H1 (cell line): ENCODE measurements around the gene TELO2. TPM values are rescaled to one million over a fixed set of nuclear protein-coding genes. Genes with fewer than 3 reads are reported as not detected.

ENCODE experiments used
- CTCF ChIA-PET: fragments of 300-600 bp; sonication (Branson Sonifier 250); formaldehyde crosslinking; loops from one replicate; lab custom pipeline; 2021; ENCODE audit not compliant: partially characterized antibody; lab: Charles Lee
- POLR2A ChIA-PET: fragments of 300-600 bp; sonication (Branson Sonifier 250); formaldehyde crosslinking; loops from one replicate; lab custom pipeline; 2021; ENCODE audit warnings: inconsistent platforms; ENCODE audit not compliant: partially characterized antibody; lab: Charles Lee
- DNase-seq, 2 experiments: peaks; one replicate each; pipeline versions ENCODE4 v3.0.0 to v3.0.0-alpha.2; 2010 to 2022; ENCODE audit warnings: low spot score in 2 of 2, low read depth in 1 of 2, mixed read lengths in 1 of 2
- FAIRE-seq: peaks from 2 replicates; lab custom pipeline; 2011; peaks lifted over from hg19 to GRCh38; lab: Jason Lieb, UNC
- H2AFZ ChIP-seq: 2 replicates; pipeline ENCODE4 v1.8.1; 2012; ENCODE audit warnings: low read length, inconsistent platforms
- H2AK5ac ChIP-seq: 2 replicates; pipeline ENCODE4 v1.6.1; 2013; ENCODE audit warnings: low read depth, low read length
- H2BK120ac ChIP-seq: replicated peaks from 2 replicates; pipeline ENCODE3; 2013; ENCODE audit warnings: low read depth, low read length, inconsistent platforms
- H2BK12ac ChIP-seq: 2 replicates; pipeline ENCODE4 v1.6.1; 2013; ENCODE audit warnings: low read depth, low read length
- H2BK15ac ChIP-seq: 2 replicates; pipeline ENCODE4 v1.6.1; 2013; ENCODE audit warnings: low read length
- H2BK20ac ChIP-seq: 2 replicates; pipeline ENCODE4 v1.6.1; 2013; ENCODE audit warnings: low read length
- H2BK5ac ChIP-seq: 2 replicates; pipeline ENCODE4 v1.6.1; 2013; ENCODE audit warnings: low read depth, low read length
- H3K14ac ChIP-seq: 2 replicates; pipeline ENCODE4 v1.6.1; 2013; ENCODE audit warnings: inconsistent platforms; ENCODE audit not compliant: insufficient read length
- H3K18ac ChIP-seq: 2 replicates; pipeline ENCODE4 v1.6.1; 2013; ENCODE audit warnings: low read length; ENCODE audit errors: extremely low read depth
- H3K23ac ChIP-seq: 2 replicates; pipeline ENCODE4 v1.6.1; 2013; ENCODE audit warnings: inconsistent platforms; ENCODE audit not compliant: insufficient read length
- H3K23me2 ChIP-seq: 2 replicates; pipeline ENCODE4 v1.6.1; 2013; ENCODE audit warnings: low read depth, low read length
- H3K27ac ChIP-seq: 2 replicates; pipeline ENCODE4 v1.6.1; 2011; ENCODE audit warnings: low read depth, low read length, inconsistent platforms
- H3K27me3 ChIP-seq, 4 experiments: replicated peaks in 1 of 4; 1 replicate in 1 of 4; 2 replicates in 3 of 4; pipeline versions ENCODE4 v1.6.1 to v1.8.1; 2011 to 2013; ENCODE audit warnings: low read length in 3 of 4, mild to moderate bottlenecking in 3 of 4, inconsistent platforms in 2 of 4, mixed read lengths in 2 of 4, moderate library complexity in 1 of 4; ENCODE audit not compliant: control insufficient read depth in 3 of 4, insufficient read depth in 3 of 4; ENCODE audit errors: extremely low read depth in 1 of 4
- H3K36me3 ChIP-seq, 4 experiments: 2 replicates each; pipeline versions ENCODE4 v1.6.1 to v1.8.1; 2011 to 2013; ENCODE audit warnings: mild to moderate bottlenecking in 4 of 4, low read length in 3 of 4, moderate library complexity in 2 of 4, control low read depth in 1 of 4, inconsistent platforms in 1 of 4; ENCODE audit not compliant: insufficient read depth in 4 of 4, control insufficient read depth in 2 of 4
- H3K4ac ChIP-seq: replicated peaks from 2 replicates; pipeline ENCODE3; 2013; ENCODE audit warnings: low read length, low read depth, mixed read lengths, inconsistent platforms; ENCODE audit not compliant: insufficient read length
- H3K4me1 ChIP-seq, 4 experiments: replicated peaks in 1 of 4; 1 replicate in 1 of 4; 2 replicates in 3 of 4; pipeline versions ENCODE4 v1.6.1 to v1.8.1; 2011 to 2013; ENCODE audit warnings: low read length in 3 of 4, inconsistent platforms in 2 of 4, mixed read lengths in 1 of 4; ENCODE audit not compliant: insufficient read depth in 4 of 4, control insufficient read depth in 3 of 4
- H3K4me2 ChIP-seq, 2 experiments: 2 replicates each; pipeline versions ENCODE4 v1.6.1 to v1.8.1; 2011 to 2013; ENCODE audit warnings: low read depth in 2 of 2, low read length in 2 of 2, control low read depth in 1 of 2, inconsistent platforms in 1 of 2, mild to moderate bottlenecking in 1 of 2; ENCODE audit not compliant: insufficient read depth in 1 of 2
- H3K4me3 ChIP-seq, 4 experiments: fragments of 200-600, 300-600 bp in 1 of 4; sonication (generic), shearing (Covaris generic), sonication (Bioruptor Twin) in 1 of 4; 2 replicates each; pipeline versions ENCODE4 v1.5.1 to v1.8.1; 2011 to 2016; ENCODE audit warnings: low read length in 4 of 4, low read depth in 3 of 4, control low read depth in 2 of 4, inconsistent platforms in 2 of 4, mild to moderate bottlenecking in 2 of 4, mixed read lengths in 1 of 4, moderate library complexity in 1 of 4; ENCODE audit not compliant: insufficient read depth in 2 of 4; ENCODE audit errors: extremely low read depth in 1 of 4
- H3K56ac ChIP-seq: replicated peaks from 2 replicates; pipeline ENCODE3; 2013; ENCODE audit warnings: low read depth, mild to moderate bottlenecking, mixed read lengths, low read length, inconsistent platforms; ENCODE audit not compliant: insufficient read length
- H3K79me1 ChIP-seq: 2 replicates; pipeline ENCODE4 v1.6.1; 2013; ENCODE audit warnings: low read depth, low read length, control low read depth
- H3K79me2 ChIP-seq, 2 experiments: 2 replicates each; pipeline versions ENCODE4 v1.6.1 to v1.8.1; 2012 to 2013; ENCODE audit warnings: low read length in 2 of 2, mild to moderate bottlenecking in 2 of 2, inconsistent platforms in 1 of 2; ENCODE audit not compliant: insufficient read depth in 2 of 2, control insufficient read depth in 1 of 2
- H3K9ac ChIP-seq, 4 experiments: replicated peaks in 1 of 4; 1 replicate in 1 of 4; 2 replicates in 3 of 4; pipeline versions ENCODE4 v1.6.1 to v1.8.1; 2011 to 2013; ENCODE audit warnings: low read depth in 3 of 4, low read length in 3 of 4, control low read depth in 2 of 4, mild to moderate bottlenecking in 2 of 4, moderate library complexity in 2 of 4, inconsistent platforms in 1 of 4; ENCODE audit errors: extremely low read depth in 1 of 4
- H3K9me3 ChIP-seq, 2 experiments: 2 replicates each; pipeline versions ENCODE4 v1.6.1 to v1.8.1; 2012 to 2013; ENCODE audit warnings: mild to moderate bottlenecking in 2 of 2, moderate library complexity in 2 of 2, control low read depth in 1 of 2, inconsistent platforms in 1 of 2, low read depth in 1 of 2, low read length in 1 of 2, mixed read lengths in 1 of 2; ENCODE audit not compliant: insufficient read depth in 2 of 2
- H4K20me1 ChIP-seq, 2 experiments: replicated peaks in 1 of 2; 2 replicates each; pipeline versions ENCODE3 to v1.8.1; 2011 to 2013; ENCODE audit warnings: inconsistent platforms in 2 of 2, low read length in 2 of 2, mild to moderate bottlenecking in 1 of 2; ENCODE audit not compliant: insufficient read depth in 2 of 2, control insufficient read depth in 1 of 2
- H4K5ac ChIP-seq: 2 replicates; pipeline ENCODE4 v1.6.1; 2013; ENCODE audit warnings: low read length, low read depth, mixed read lengths, inconsistent platforms; ENCODE audit not compliant: insufficient read length
- H4K8ac ChIP-seq: 2 replicates; pipeline ENCODE4 v1.8.0; 2013; ENCODE audit warnings: mild to moderate bottlenecking, moderate library complexity, low read length, inconsistent platforms; ENCODE audit not compliant: insufficient read depth; ENCODE audit errors: extremely low read depth
- H4K91ac ChIP-seq: replicated peaks from 2 replicates; pipeline ENCODE3; 2013; ENCODE audit warnings: low read length, mixed read lengths, inconsistent platforms; ENCODE audit not compliant: insufficient read length
- SIN3A ChIP-seq, 2 experiments: IDR thresholded peaks in 1 of 2; conservative IDR thresholded peaks in 1 of 2; 2 replicates each; pipeline ENCODE4 v1.6.1; 2011 to 2012; ENCODE audit warnings: low read length in 2 of 2, improper control_type of control experiment in 1 of 2, low read depth in 1 of 2, mild to moderate bottlenecking in 1 of 2
- SP4 ChIP-seq: IDR thresholded peaks from 2 replicates; pipeline ENCODE4 v1.6.1; 2012; ENCODE audit warnings: low read length, inconsistent platforms
- SRF ChIP-seq: IDR thresholded peaks from 2 replicates; pipeline ENCODE4 v1.6.1; 2011; ENCODE audit warnings: mild to moderate bottlenecking, low read depth, low read length, moderate library complexity
- WGBS, 2 experiments: shearing (Covaris generic) in 1 of 2; methylation state at CpG; one replicate each; pipeline versions ENCODE4 v1.1.6 to v1.1.7; 2013 to 2015; ENCODE audit warnings: low lambda C conversion rate in 2 of 2, mixed read lengths in 2 of 2, inconsistent platforms in 1 of 2, low coverage in 1 of 2, missing lambda C conversion rate in 1 of 2; ENCODE audit not compliant: insufficient replicate concordance in 2 of 2, insufficient coverage in 1 of 2, insufficient read length in 1 of 2; ENCODE audit errors: extremely low coverage in 1 of 2, missing lambda C conversion rate in 1 of 2; 5-methylcytosine and 5-hydroxymethylcytosine counted together
- polyA plus RNA-seq, 7 experiments: library from polyadenylated mRNA; depleted of rRNA in 3 of 7; stranded (reverse) in 5 of 7; unstranded in 2 of 7; fragments of >200 nt in 5 of 7; fragments of 200-250 nt in 2 of 7; gene quantifications; 1 replicate in 5 of 7; 2 replicates in 1 of 7; 4 replicates in 1 of 7; pipeline versions ENCODE4 v1.2.1 to v1.2.3, GENCODE V29; 2011 to 2013; ENCODE audit warnings: missing spikeins in 2 of 7, mixed read lengths in 2 of 7
- total RNA-seq: library from RNA; stranded (reverse); fragmentation: NEBNext Ultra II Directional; extraction: Animal tissue kit (Norgen Biotek cat#: 25700); gene quantifications from 2 replicates; pipeline ENCODE4 v1.2.1, GENCODE V29; 2021

TELO2 gene
- total and polyA plus RNA-seq, 2 of the 8 experiments (the other 6 are each of a cell fraction or from before 2014, with no cell fraction given): 39.3 to 64.8 TPM

DNA sequence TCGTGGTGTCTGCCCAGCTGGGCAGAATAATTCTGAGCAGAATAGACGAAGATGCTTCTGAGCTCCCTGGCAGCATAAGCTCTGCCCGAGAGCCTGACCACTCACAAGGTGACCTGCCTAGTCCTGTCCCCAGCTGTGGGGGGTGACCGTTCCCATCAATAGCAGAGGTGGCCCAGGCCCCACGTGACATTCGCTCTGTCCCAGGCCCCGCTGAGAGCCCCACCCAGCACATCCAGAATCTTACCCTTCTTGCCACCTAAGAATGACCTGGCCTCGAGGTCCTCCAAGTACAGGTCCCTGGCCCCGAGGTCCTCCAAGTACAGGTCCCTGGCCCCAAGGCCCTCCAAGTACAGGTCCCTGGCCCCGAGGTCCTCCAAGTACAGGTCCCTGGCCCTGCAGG lies 39.6 kb downstream of the TELO2 start:
- H3K4ac ChIP-seq: no peak overlapping the region
- H2BK20ac ChIP-seq: no peak overlapping the region
- no peak overlapping the region for H2BK120ac ChIP-seq
- H4K8ac ChIP-seq: no peak overlapping the region
- no peak overlapping the region for H2AK5ac ChIP-seq
- H4K20me1 ChIP-seq: peaks cover 4 to 9% of the 10 kb centered on the region in 2 experiments
- DNase-seq (no peak), FAIRE-seq (no peak)
- H3K9me3 ChIP-seq: no peaks in the 10 kb centered on the region
- H3K4me1 ChIP-seq: no peaks in the 10 kb centered on the region; a peak in 1 of 7 replicates
- H2BK15ac ChIP-seq: no peak overlapping the region
- no peak overlapping the region for H3K9ac ChIP-seq
- H3K27ac ChIP-seq: no peak overlapping the region
- no peak overlapping the region for H2BK5ac ChIP-seq
- no peak overlapping the region for H2BK12ac ChIP-seq
- no peak overlapping the region for H2AFZ ChIP-seq
- ChIA-PET POLR2A (interaction anchor here (1.3 kb wide), 1 partner anchor 27 kb away, joined by 3 read pairs; no protein-coding TSS in a partner anchor), CTCF (interaction anchor here (0.5 kb wide), 1 partner anchor 172 kb away, joined by 3 read pairs; no protein-coding TSS in a partner anchor)
- no peak overlapping the region for H3K4me2 ChIP-seq
- 90% methylated on average over 5 of the region's 10 CpGs; no CpG with 5 or more reads in 1 of the 2 experiments for WGBS, 2 experiments
- H3K14ac ChIP-seq: no peak overlapping the region
- H3K36me3 ChIP-seq: no peaks in the 10 kb centered on the region; a peak in 2 of 8 replicates
- H3K18ac ChIP-seq: no peak overlapping the region
- H3K23me2 ChIP-seq: no peaks in the 10 kb centered on the region
- H3K4me3 ChIP-seq: no peak overlapping the region
- no peaks in the 10 kb centered on the region for H3K27me3 ChIP-seq
- H3K79me1 ChIP-seq: no peaks in the 10 kb centered on the region
- no peak overlapping the region for H4K91ac ChIP-seq
- no peak for TF ChIP-seq SIN3A (conservative IDR thresholded peaks at IDR 0.05 in 1 of 2, IDR thresholded peaks at IDR 0.05 in 1 of 2; ENCODE audit: low read depth in 1 of 2, low read length in 2 of 2)
- no peak for TF ChIP-seq SP4
- TF ChIP-seq SRF: no peak
- no peak overlapping the region for H3K56ac ChIP-seq
- H4K5ac ChIP-seq: no peak overlapping the region
- no peak overlapping the region for H3K23ac ChIP-seq
- no peaks in the 10 kb centered on the region for H3K79me2 ChIP-seq
